ENCODE data around the gene IFNL2. TPM values are rescaled to one million over a fixed set of nuclear protein-coding genes. Genes with fewer than 3 reads are reported as not detected.

IFNL2 gene
- total RNA-seq, 1 donor from 2014 or later = not detected

DNA sequence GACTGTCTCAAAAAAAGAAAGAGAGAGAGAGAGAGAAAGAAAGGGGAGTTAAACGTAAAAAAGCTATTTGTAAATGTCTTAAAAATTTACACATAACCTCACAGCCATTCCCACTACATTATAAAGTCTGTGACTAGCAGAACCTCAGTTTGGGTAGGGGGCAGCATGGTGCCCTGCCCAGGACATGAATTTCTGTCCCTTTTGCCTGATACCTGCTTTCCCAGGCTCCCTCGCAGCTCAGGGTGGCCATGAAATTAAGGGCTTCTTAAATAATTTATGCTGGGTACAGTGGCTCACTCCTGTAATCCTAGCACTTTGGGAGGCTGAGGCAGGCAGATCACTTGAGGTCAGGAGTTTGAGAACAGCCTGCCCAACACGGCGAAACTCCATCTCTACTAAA lies 32.8 kb downstream of the IFNL2 start:
- Histone ChIP-seq H3K9ac (no peak overlapping the region), H4K20me1 (ENCODE audit: low read depth) (peaks cover 6% of the 10 kb centered on the region), H3K36me3 (no peaks in the 10 kb centered on the region), H3K4me2 (no peak overlapping the region), H3K9me3 (ENCODE audit: low read depth) (no peaks in the 10 kb centered on the region), H2AFZ (replicated peaks) (no peak overlapping the region), H3K79me2 (ENCODE audit: low read depth) (no peaks in the 10 kb centered on the region), H3K4me1 (peaks cover 6% of the 10 kb centered on the region), H3K27me3 (peaks cover 42% of the 10 kb centered on the region), H3F3A (ENCODE audit: low read depth) (peaks cover 6% of the 10 kb centered on the region), H3K4me3 (no peak overlapping the region), H3K27ac (no peak overlapping the region)
- peaks cover 10% of the 10 kb centered on the region for H3K4me1 Mint-ChIP-seq
- no peak for DNase-seq (ENCODE audit: low spot score)
- no peaks in the 10 kb centered on the region for H3K36me3 Mint-ChIP-seq
- no peaks in the 10 kb centered on the region for H3K9me3 Mint-ChIP-seq
- H3K27ac Mint-ChIP-seq = no peak overlapping the region
- no peak overlapping the region for H3K4me3 Mint-ChIP-seq
- H3K27me3 Mint-ChIP-seq (ENCODE audit: insufficient read depth, low read depth) = peaks cover 16% of the 10 kb centered on the region
- TF ChIP-seq, protein P1, sequence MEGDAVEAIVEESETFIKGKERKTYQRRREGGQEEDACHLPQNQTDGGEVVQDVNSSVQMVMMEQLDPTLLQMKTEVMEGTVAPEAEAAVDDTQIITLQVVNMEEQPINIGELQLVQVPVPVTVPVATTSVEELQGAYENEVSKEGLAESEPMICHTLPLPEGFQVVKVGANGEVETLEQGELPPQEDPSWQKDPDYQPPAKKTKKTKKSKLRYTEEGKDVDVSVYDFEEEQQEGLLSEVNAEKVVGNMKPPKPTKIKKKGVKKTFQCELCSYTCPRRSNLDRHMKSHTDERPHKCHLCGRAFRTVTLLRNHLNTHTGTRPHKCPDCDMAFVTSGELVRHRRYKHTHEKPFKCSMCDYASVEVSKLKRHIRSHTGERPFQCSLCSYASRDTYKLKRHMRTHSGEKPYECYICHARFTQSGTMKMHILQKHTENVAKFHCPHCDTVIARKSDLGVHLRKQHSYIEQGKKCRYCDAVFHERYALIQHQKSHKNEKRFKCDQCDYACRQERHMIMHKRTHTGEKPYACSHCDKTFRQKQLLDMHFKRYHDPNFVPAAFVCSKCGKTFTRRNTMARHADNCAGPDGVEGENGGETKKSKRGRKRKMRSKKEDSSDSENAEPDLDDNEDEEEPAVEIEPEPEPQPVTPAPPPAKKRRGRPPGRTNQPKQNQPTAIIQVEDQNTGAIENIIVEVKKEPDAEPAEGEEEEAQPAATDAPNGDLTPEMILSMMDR (IDR thresholded peaks at IDR 0.05) = no peak
- TF ChIP-seq EZH2phosphoT487 (IDR thresholded peaks at IDR 0.05) (no peak), EZH2 (IDR thresholded peaks at IDR 0.05) (no peak)

DNA sequence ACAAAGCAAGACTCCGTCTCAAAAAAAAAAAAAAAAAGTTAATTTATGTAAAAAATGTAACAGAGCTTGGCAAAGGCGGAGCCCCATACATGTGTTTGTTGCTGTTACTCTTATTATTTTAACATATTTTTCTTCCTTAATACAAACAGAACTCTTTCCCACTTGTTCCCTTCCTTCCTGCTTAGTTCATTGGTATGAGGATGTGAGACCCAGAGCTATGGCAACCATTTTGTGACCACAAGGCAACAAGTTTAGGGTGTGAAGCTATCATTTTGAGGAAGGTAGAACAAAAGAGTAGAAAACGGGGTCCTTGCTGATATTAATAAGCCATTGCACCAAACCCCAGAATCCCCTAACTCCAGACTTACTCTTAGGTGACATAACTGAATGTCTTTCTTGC lies 33.4 kb downstream of the IFNL2 start:
- Histone ChIP-seq H3K27ac (no peak overlapping the region), H3K9me3 (ENCODE audit: low read depth) (no peaks in the 10 kb centered on the region), H3K79me2 (ENCODE audit: low read depth) (no peaks in the 10 kb centered on the region), H4K20me1 (ENCODE audit: low read depth) (peaks cover 7% of the 10 kb centered on the region), H3F3A (ENCODE audit: low read depth) (peaks cover 6% of the 10 kb centered on the region), H3K4me3 (no peak overlapping the region), H3K36me3 (no peaks in the 10 kb centered on the region), H3K27me3 (peaks cover 47% of the 10 kb centered on the region), H3K4me2 (no peak overlapping the region), H2AFZ (replicated peaks) (no peak overlapping the region), H3K9ac (no peak overlapping the region), H3K4me1 (peaks cover 6% of the 10 kb centered on the region)
- TF ChIP-seq, protein P1 (IDR thresholded peaks at IDR 0.05) = no peak
- no peak for TF ChIP-seq EZH2 (IDR thresholded peaks at IDR 0.05)
- no peak for TF ChIP-seq EZH2phosphoT487 (IDR thresholded peaks at IDR 0.05)
- Mint-ChIP-seq H3K36me3 (no peaks in the 10 kb centered on the region), H3K4me1 (peaks cover 13% of the 10 kb centered on the region), H3K9me3 (no peaks in the 10 kb centered on the region), H3K27me3 (ENCODE audit: insufficient read depth, low read depth) (peaks cover 19% of the 10 kb centered on the region), H3K4me3 (no peak overlapping the region), H3K27ac (no peak overlapping the region)
- no peak for DNase-seq (ENCODE audit: low spot score)

DNA sequence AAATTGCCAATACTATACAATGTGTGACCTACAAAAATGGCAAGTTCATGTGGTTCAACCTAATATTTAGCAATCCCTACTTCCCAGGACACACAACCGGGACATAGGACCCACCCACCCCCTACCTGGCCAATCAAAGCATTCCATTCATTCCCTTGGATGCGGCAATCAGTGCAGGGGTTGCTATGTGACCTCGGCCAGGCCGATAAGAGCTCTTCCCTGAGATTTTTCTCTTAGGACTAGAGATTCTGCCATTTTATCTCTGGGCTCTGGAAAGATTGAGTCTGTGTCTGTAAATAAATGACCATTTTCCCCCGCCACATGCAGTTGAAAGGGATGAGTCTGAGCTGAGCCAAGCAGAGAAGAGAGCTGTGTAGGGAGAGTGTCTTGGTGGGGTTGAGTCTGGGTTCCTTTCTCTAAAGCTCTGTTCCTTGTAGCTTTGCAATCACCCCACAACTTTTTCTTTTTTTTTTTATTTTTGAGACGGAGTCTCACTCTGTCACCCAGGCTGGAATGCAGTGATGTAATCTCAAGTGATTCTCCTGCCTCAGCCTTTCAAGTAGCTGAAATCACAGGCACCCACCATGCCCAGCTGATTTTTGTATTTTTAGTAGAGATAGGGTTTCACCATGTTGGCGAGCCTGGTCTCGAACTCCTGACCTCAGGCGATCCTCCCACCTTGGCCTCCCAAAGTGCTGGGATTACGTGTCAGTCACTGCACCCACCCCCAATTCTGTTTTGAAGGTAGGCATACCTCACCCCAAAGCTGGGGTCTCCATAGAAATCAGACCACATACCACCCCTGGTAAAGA lies 35.4 kb downstream of the IFNL2 start:
- no peaks in the 10 kb centered on the region for H3K9me3 ChIP-seq (ENCODE audit: low read depth)
- H3K27ac Mint-ChIP-seq = no peak overlapping the region
- H3K9ac ChIP-seq = no peak overlapping the region
- H3K4me1 Mint-ChIP-seq = peaks cover 18% of the 10 kb centered on the region
- H3K4me2 ChIP-seq = no peak overlapping the region
- H3K36me3 Mint-ChIP-seq = no peaks in the 10 kb centered on the region
- no peaks in the 10 kb centered on the region for H3K36me3 ChIP-seq
- no peak overlapping the region for H3K27ac ChIP-seq
- peak; percentile 31 for DNase-seq (ENCODE audit: low spot score)
- peaks cover 24% of the 10 kb centered on the region for H3F3A ChIP-seq (ENCODE audit: low read depth)
- H3K9me3 Mint-ChIP-seq = no peaks in the 10 kb centered on the region
- H3K4me1 ChIP-seq = peaks cover 12% of the 10 kb centered on the region
- H3K27me3 ChIP-seq = peaks cover 67% of the 10 kb centered on the region
- H3K79me2 ChIP-seq (ENCODE audit: low read depth) = no peaks in the 10 kb centered on the region
- peaks cover 24% of the 10 kb centered on the region for H4K20me1 ChIP-seq (ENCODE audit: low read depth)
- no peak overlapping the region for H2AFZ ChIP-seq (replicated peaks)
- H3K4me3 Mint-ChIP-seq = no peak overlapping the region
- H3K27me3 Mint-ChIP-seq (ENCODE audit: insufficient read depth, low read depth) = peaks cover 21% of the 10 kb centered on the region
- TF ChIP-seq EZH2phosphoT487 (IDR thresholded peaks at IDR 0.05) (no peak), EZH2 (IDR thresholded peaks at IDR 0.05) (no peak)
- TF ChIP-seq, protein P1 (IDR thresholded peaks at IDR 0.05) = no peak
- no peak overlapping the region for H3K4me3 ChIP-seq
